GM12878 (cell line): Measurements from ENCODE around the gene PRPF18. TPM values are rescaled to one million over a fixed set of nuclear protein-coding genes. Genes with fewer than 3 reads are reported as not detected.

Experiments
- ATAC-seq: fragments of 200-7000 bp; cut with Tn5 transposase; 3 replicates; pipeline ENCODE4 v1.9.1; 2020; ENCODE audit warnings: mild to moderate bottlenecking, moderate library complexity
- BruUV-seq: library from RNA; stranded (reverse); fragments of 400-500 nt; replicated peaks from 2 replicates; lab custom pipeline; 2021; lab: Mats Ljungman, UMichigan
- CTCF ChIA-PET: fragments of 300-600 bp; sonication (Branson Sonifier 250); formaldehyde crosslinking; extraction: SDS; loops from one replicate; lab custom pipeline; 2021; ENCODE audit warnings: inconsistent platforms; lab: Yijun Ruan, JAX
- POLR2A ChIA-PET: fragments of 350-600 bp; formaldehyde crosslinking; extraction: SDS; loops from one replicate; lab custom pipeline; 2021; ENCODE audit warnings: inconsistent platforms; lab: Charles Lee
- RAD21 ChIA-PET: fragments of 300-600 bp; sonication (Branson Sonifier 250); formaldehyde crosslinking; loops from one replicate; lab custom pipeline; 2023; ENCODE audit warnings: antibody characterized with exemption; ENCODE audit not compliant: unreplicated experiment; lab: Charles Lee
- SMC1A ChIA-PET: fragments of 300-600 bp; sonication (Branson Sonifier 250); formaldehyde crosslinking; loops from one replicate; lab custom pipeline; 2023; ENCODE audit not compliant: unreplicated experiment, uncharacterized antibody; lab: Charles Lee
- DNase-seq: peaks from one replicate; pipeline ENCODE4 v3.0.0-alpha.2; 2011; ENCODE audit warnings: low read depth, low spot score
- FAIRE-seq: peaks from 3 replicates; lab custom pipeline; 2011; peaks lifted over from hg19 to GRCh38; lab: Jason Lieb, UNC
- H2AFZ ChIP-seq: 2 replicates; pipeline ENCODE4 v1.6.0; 2011; ENCODE audit warnings: low read depth, low read length, control low read depth; ENCODE audit not compliant: control insufficient read depth
- H3K27ac ChIP-seq: 2 replicates; pipeline ENCODE4 v1.5.1; 2011; ENCODE audit warnings: control low read depth; ENCODE audit not compliant: control insufficient read depth, insufficient read depth
- H3K27me3 ChIP-seq, 2 experiments: replicated peaks in 1 of 2; 2 replicates each; pipeline versions ENCODE4 v1.6.0 to v1.6.1; 2011; ENCODE audit warnings: low read length in 1 of 2; ENCODE audit not compliant: control insufficient read depth in 2 of 2, insufficient read depth in 2 of 2
- H3K36me3 ChIP-seq, 2 experiments: 2 replicates each; pipeline ENCODE4 v1.5.1; 2011; ENCODE audit warnings: low read length in 1 of 2; ENCODE audit not compliant: control insufficient read depth in 2 of 2, insufficient read depth in 2 of 2
- H3K4me1 ChIP-seq: 2 replicates; pipeline ENCODE4 v1.6.1; 2011; ENCODE audit warnings: mild to moderate bottlenecking, low read length, moderate library complexity, mixed read lengths; ENCODE audit not compliant: control insufficient read depth, insufficient read depth
- H3K4me2 ChIP-seq: 2 replicates; pipeline ENCODE4 v1.6.0; 2011; ENCODE audit warnings: control low read depth; ENCODE audit not compliant: control insufficient read depth, insufficient read depth
- H3K4me3 ChIP-seq: fragments of 200-600 bp; sonication (generic); 2 replicates; pipeline ENCODE4 v1.5.1; 2016
- H3K79me2 ChIP-seq: 2 replicates; pipeline ENCODE4 v1.6.0; 2011; ENCODE audit warnings: low read length; ENCODE audit not compliant: control insufficient read depth, insufficient read depth
- H3K9ac ChIP-seq: 2 replicates; pipeline ENCODE4 v1.8.0; 2011; ENCODE audit warnings: low read length, control low read depth, mixed read lengths; ENCODE audit not compliant: control insufficient read depth, insufficient read depth
- H3K9me3 ChIP-seq: replicated peaks from 3 replicates; pipeline ENCODE4 v1.5.1; 2011; ENCODE audit warnings: mild to moderate bottlenecking, low read length; ENCODE audit not compliant: control insufficient read depth, insufficient read depth
- H4K20me1 ChIP-seq: 2 replicates; pipeline ENCODE4 v1.6.0; 2011; ENCODE audit not compliant: control insufficient read depth, insufficient read depth
- BCL3 ChIP-seq: IDR thresholded peaks from 2 replicates; pipeline ENCODE4 v1.6.1; 2011; ENCODE audit warnings: borderline replicate concordance, low read depth, mild to moderate bottlenecking, moderate library complexity, low read length; ENCODE audit not compliant: insufficient read depth, poor library complexity, severe bottlenecking
- CEBPB ChIP-seq, 2 experiments: fragments of 150-350 bp in 1 of 2; IDR thresholded peaks; 2 replicates each; pipeline ENCODE4 v1.6.1; 2012 to 2014; ENCODE audit warnings: low read depth in 2 of 2, low read length in 2 of 2, borderline replicate concordance in 1 of 2, inconsistent platforms in 1 of 2
- CREB1 ChIP-seq: IDR thresholded peaks from 2 replicates; pipeline ENCODE4 v1.6.1; 2012; ENCODE audit warnings: low read depth, mild to moderate bottlenecking, inconsistent platforms
- EED ChIP-seq: sonication (generic); IDR thresholded peaks from 2 replicates; pipeline ENCODE4 v1.6.1; 2016; ENCODE audit warnings: antibody characterized with exemption, low read depth
- GATAD2B ChIP-seq: fragments of 450-650 bp; conservative IDR thresholded peaks from 2 replicates; pipeline ENCODE4 v1.6.1; 2017; ENCODE audit warnings: low read depth, mild to moderate bottlenecking, moderate library complexity
- IRF4 ChIP-seq: IDR thresholded peaks from 2 replicates; pipeline ENCODE4 v1.6.1; 2011; ENCODE audit warnings: low read depth, low read length
- MYC ChIP-seq: IDR thresholded peaks from 2 replicates; pipeline ENCODE4 v1.6.1; 2011; ENCODE audit warnings: mild to moderate bottlenecking, low read length, moderate library complexity, inconsistent platforms; ENCODE audit not compliant: insufficient read depth, insufficient replicate concordance, insufficient read length, severe bottlenecking
- NFYA ChIP-seq: IDR thresholded peaks from 2 replicates; pipeline ENCODE4 v1.6.1; 2011; ENCODE audit warnings: low read depth, mild to moderate bottlenecking, low read length, improper control_type of control experiment, borderline replicate concordance
- POLR2A ChIP-seq: IDR thresholded peaks from 2 replicates; pipeline ENCODE4 v1.6.1; 2011; ENCODE audit warnings: low read depth, mild to moderate bottlenecking, low read length
- RAD21 ChIP-seq: IDR thresholded peaks from 2 replicates; pipeline ENCODE4 v1.6.1; 2011; ENCODE audit warnings: mild to moderate bottlenecking, low read depth, low read length, moderate library complexity; ENCODE audit not compliant: insufficient read depth
- RELB ChIP-seq: fragments of 450-650 bp; IDR thresholded peaks from 2 replicates; pipeline ENCODE4 v1.6.1; 2017; ENCODE audit warnings: low read depth, mild to moderate bottlenecking, moderate library complexity
- TBL1XR1 ChIP-seq: IDR thresholded peaks from 2 replicates; pipeline ENCODE4 v1.6.1; 2012; ENCODE audit warnings: low read depth, low read length, improper control_type of control experiment
- WGBS: methylation state at CpG from one replicate; pipeline ENCODE4 v1.1.6; 2016; ENCODE audit warnings: low lambda C conversion rate; ENCODE audit not compliant: insufficient replicate concordance, insufficient coverage; ENCODE audit errors: missing lambda C conversion rate; 5-methylcytosine and 5-hydroxymethylcytosine counted together
- in situ Hi-C: fragments of 300-500 bp; cut with MboI; formaldehyde crosslinking; loops from 9 replicates; pipeline ENCODE4 v1.14.3; 2018; ENCODE audit warnings: mixed read lengths
- intact Hi-C: fragments of 100-400 bp; cut with micrococcal nuclease; formaldehyde crosslinking; loops from one replicate; pipeline ENCODE4 v1.14.2; 2022; ENCODE audit not compliant: unreplicated experiment
- polyA plus RNA-seq, 11 experiments: library from polyadenylated mRNA; depleted of rRNA in 4 of 11; unstranded in 6 of 11; stranded (reverse) in 5 of 11; fragments of >200 nt; fragmentation: Nextera tagmentation in 4 of 11; fragmentation: Illumina TruSeq in 1 of 11; extraction: Ambion mirVana in 4 of 11; extraction: Trizol in 1 of 11; gene quantifications; 1 replicate in 1 of 11; 2 replicates in 10 of 11; pipeline versions ENCODE4 v1.2.1 to v1.2.3, GENCODE V29; 2011 to 2016; ENCODE audit warnings: inconsistent platforms in 2 of 11, missing spikeins in 2 of 11, low read depth in 1 of 11
- total RNA-seq, 4 experiments: library from RNA; depleted of rRNA in 3 of 4; stranded (reverse); fragments of >200 nt in 3 of 4; fragmentation: Illumina TruSeq in 1 of 4; extraction: Trizol in 1 of 4; gene quantifications; 2 replicates each; pipeline versions ENCODE4 v1.2.1 to v1.2.3, GENCODE V29; 2013 to 2021

PRPF18 gene
- total and polyA plus RNA-seq, 10 of the 15 experiments (the other 5 are each of a cell fraction or from before 2014, with no cell fraction given) = 15.6 to 35.8 (median 28.8) TPM

- Histone ChIP-seq H4K20me1 (no peaks in the 10 kb centered on the region), H3K4me3 (no peak overlapping the region), H3K27me3 (no peaks in the 10 kb centered on the region), H3K4me1 (no peaks in the 10 kb centered on the region), H3K9ac (no peak overlapping the region), H2AFZ (no peak overlapping the region), H3K4me2 (no peak overlapping the region), H3K9me3 (peaks cover 4% of the 10 kb centered on the region), H3K36me3 (peaks cover 14 to 40% of the 10 kb centered on the region in 2 experiments), H3K79me2 (no peaks in the 10 kb centered on the region), H3K27ac (no peak overlapping the region)
- ATAC-seq (no peak), FAIRE-seq (no peak), DNase-seq (no peak)
- no TSS peak for BruUV-seq
- intact Hi-C loops = no loop called here
- in situ Hi-C loops = no loop called here
- SMC1A ChIA-PET = no interaction called here
- 0 out of 2 replicates have a peak, but pooled peaks have one; percentile 18 for TF ChIP-seq POLR2A
- TF ChIP-seq NFYA = no peak
- no peak for TF ChIP-seq MYC
- TF ChIP-seq BCL3 = peak; percentile 17
- RAD21 ChIA-PET = no interaction called here
- CTCF ChIA-PET = interaction anchor here (0.8 to 1.2 kb wide), 4 partner anchors 15 to 1585 kb away, joined by 3 to 6 read pairs (median 3); no protein-coding TSS in a partner anchor
- WGBS = 96% methylated on average over 9 of the region's 9 CpGs
- POLR2A ChIA-PET = no interaction called here
These were observed 58.1 kb downstream of the PRPF18 start for GRCh38 chr10:13644866-13645265.

- Histone ChIP-seq H3K4me1 (no peaks in the 10 kb centered on the region), H3K9ac (no peak overlapping the region), H3K9me3 (no peaks in the 10 kb centered on the region), H3K4me3 (no peak overlapping the region), H3K27me3 (no peaks in the 10 kb centered on the region), H3K27ac (no peak overlapping the region), H4K20me1 (no peaks in the 10 kb centered on the region), H3K36me3 (peaks cover 20 to 59% of the 10 kb centered on the region in 2 experiments), H2AFZ (no peak overlapping the region), H3K79me2 (no peaks in the 10 kb centered on the region), H3K4me2 (no peak overlapping the region)
- in situ Hi-C loops = no loop called here
- SMC1A ChIA-PET = interaction anchor here (0.5 to 2.0 kb wide), 3 partner anchors 9 to 273 kb away, joined by 3 to 8 read pairs (median 4); no protein-coding TSS in a partner anchor
- no peak for ATAC-seq
- WGBS = 95% methylated on average over 12 of the region's 12 CpGs
- CTCF ChIA-PET = no interaction called here
- DNase-seq = no peak
- TF ChIP-seq CEBPB (IDR thresholded peaks at IDR 0.05; ENCODE audit: borderline replicate concordance in 1 of 2, low read depth in 2 of 2, low read length in 2 of 2) = no peak
- TF ChIP-seq GATAD2B = no peak
- TF ChIP-seq CREB1 = no peak
- TF ChIP-seq EED = no peak
- TF ChIP-seq RELB = no peak
- TF ChIP-seq RAD21 = no peak
- no peak for TF ChIP-seq TBL1XR1
- TF ChIP-seq IRF4 = no peak
- BruUV-seq = no TSS peak
- no peak for FAIRE-seq
- RAD21 ChIA-PET = no interaction called here
- POLR2A ChIA-PET = interaction anchor here (0.6 kb wide), 1 partner anchor 51 kb away, joined by 3 read pairs; no protein-coding TSS in a partner anchor
- intact Hi-C loops = no loop called here
These were observed 61.7 kb downstream of the PRPF18 start for GRCh38 chr10:13648425-13648824.
